Left lung (tissue), 10 donors: ENCODE measurements around the gene UROS. TPM values are rescaled to one million over a fixed set of nuclear protein-coding genes. Genes with fewer than 3 reads are reported as not detected.

Source experiments
- ATAC-seq: fragments of 200-7000 bp; cut with Tn5 transposase; one replicate; pipeline ENCODE4 v1.9.1; 2020; ENCODE audit warnings: moderate library complexity
- DNase-seq, 4 donors: peaks; one replicate each; pipeline ENCODE4 v3.0.0-alpha.2; 2013 to 2020
- H3K27ac ChIP-seq, 2 donors: fragments of 200-600 bp; sonication (generic) in 1 of 2; one replicate each; pipeline versions ENCODE4 v1.5.0 to v1.8.0; 2020 to 2021
- H3K27me3 ChIP-seq, 2 donors: fragments of 200-600 bp; sonication (generic) in 1 of 2; one replicate each; pipeline versions ENCODE4 v1.5.0 to v1.8.0; 2020 to 2021
- H3K36me3 ChIP-seq, 2 donors: fragments of 200-600 bp; sonication (generic) in 1 of 2; one replicate each; pipeline versions ENCODE4 v1.5.0 to v1.8.0; 2020 to 2021
- H3K4me1 ChIP-seq, 2 donors: fragments of 200-600 bp; one replicate each; pipeline ENCODE4 v1.8.0; 2021
- H3K4me3 ChIP-seq, 2 donors: fragments of 200-600 bp; sonication (generic) in 1 of 2; one replicate each; pipeline versions ENCODE4 v1.5.0 to v1.8.0; 2020 to 2021; ENCODE audit warnings: mild to moderate bottlenecking in 1 of 2
- H3K9me3 ChIP-seq, 2 donors: fragments of 200-600 bp; sonication (generic) in 1 of 2; one replicate each; pipeline versions ENCODE4 v1.5.0 to v1.8.0; 2020 to 2021
- intact Hi-C, 2 donors: fragments of 100-400 bp; cut with DNase I; formaldehyde crosslinking; loops; one replicate each; pipeline versions ENCODE4 v1.11.2 to v1.14.2; 2022
- polyA plus RNA-seq, 6 donors: library from polyadenylated mRNA; unstranded; fragments of 120-200 nt; gene quantifications; one replicate each; pipeline ENCODE4 v1.2.1, GENCODE V29; 2013; ENCODE audit not compliant: insufficient read length in 6 of 6
- total RNA-seq, 2 donors: library from RNA; stranded (reverse); fragmentation: NEBNext Ultra II Directional; extraction: Animal tissue kit (Norgen Biotek cat#: 25700); gene quantifications; one replicate each; pipeline ENCODE4 v1.2.1, GENCODE V29; 2021
- TF ChIP-seq, protein P1 (sequence below), 2 donors: fragments of 200-600 bp; sonication (generic) in 1 of 2; IDR thresholded peaks; one replicate each; pipeline versions ENCODE4 v1.5.0 to v1.8.0; 2021; ENCODE audit warnings: antibody characterized with exemption in 2 of 2
- donor health status: DM: no; HTN: yes; CAD: no.
- donor health status: DM: no; HTN: no; CAD: no.

The UROS gene
- total and polyA plus RNA-seq, 8 donors = 42.0 to 73.0 (median 67.0) TPM

DNA sequence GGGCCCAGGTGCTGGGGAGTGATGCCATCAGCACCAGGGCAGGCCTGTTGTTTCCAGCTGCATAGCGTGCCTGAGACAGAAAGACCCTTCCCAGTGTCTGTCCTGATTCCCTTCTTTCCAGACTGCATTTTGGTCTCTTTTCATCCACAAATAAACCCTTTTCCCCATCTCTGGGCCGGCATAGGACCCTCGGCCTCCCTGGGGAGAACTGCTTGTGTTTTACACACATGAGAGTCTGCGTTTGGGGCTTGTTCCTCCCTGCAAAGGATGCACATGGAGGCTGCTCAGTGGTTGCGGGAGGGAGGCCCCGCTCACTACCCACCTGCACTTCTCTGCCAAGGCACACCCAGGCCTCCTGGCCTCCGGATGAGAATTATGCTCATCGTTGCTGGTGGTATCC lies 41.7 kb downstream of the UROS start:
- Histone ChIP-seq H3K4me1 (no peaks in the 10 kb centered on the region), H3K36me3 (no peaks in the 10 kb centered on the region), H3K27ac (no peak overlapping the region), H3K4me3 (no peak overlapping the region), H3K9me3 (no peaks in the 10 kb centered on the region), H3K27me3 (no peaks in the 10 kb centered on the region)
- intact Hi-C loops = no loop called here
- ATAC-seq (no peak), DNase-seq (peak in 1 of 4 donors; percentile 37)
- TF ChIP-seq, protein P1, sequence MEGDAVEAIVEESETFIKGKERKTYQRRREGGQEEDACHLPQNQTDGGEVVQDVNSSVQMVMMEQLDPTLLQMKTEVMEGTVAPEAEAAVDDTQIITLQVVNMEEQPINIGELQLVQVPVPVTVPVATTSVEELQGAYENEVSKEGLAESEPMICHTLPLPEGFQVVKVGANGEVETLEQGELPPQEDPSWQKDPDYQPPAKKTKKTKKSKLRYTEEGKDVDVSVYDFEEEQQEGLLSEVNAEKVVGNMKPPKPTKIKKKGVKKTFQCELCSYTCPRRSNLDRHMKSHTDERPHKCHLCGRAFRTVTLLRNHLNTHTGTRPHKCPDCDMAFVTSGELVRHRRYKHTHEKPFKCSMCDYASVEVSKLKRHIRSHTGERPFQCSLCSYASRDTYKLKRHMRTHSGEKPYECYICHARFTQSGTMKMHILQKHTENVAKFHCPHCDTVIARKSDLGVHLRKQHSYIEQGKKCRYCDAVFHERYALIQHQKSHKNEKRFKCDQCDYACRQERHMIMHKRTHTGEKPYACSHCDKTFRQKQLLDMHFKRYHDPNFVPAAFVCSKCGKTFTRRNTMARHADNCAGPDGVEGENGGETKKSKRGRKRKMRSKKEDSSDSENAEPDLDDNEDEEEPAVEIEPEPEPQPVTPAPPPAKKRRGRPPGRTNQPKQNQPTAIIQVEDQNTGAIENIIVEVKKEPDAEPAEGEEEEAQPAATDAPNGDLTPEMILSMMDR (IDR thresholded peaks at IDR 0.05) = no peak

DNA sequence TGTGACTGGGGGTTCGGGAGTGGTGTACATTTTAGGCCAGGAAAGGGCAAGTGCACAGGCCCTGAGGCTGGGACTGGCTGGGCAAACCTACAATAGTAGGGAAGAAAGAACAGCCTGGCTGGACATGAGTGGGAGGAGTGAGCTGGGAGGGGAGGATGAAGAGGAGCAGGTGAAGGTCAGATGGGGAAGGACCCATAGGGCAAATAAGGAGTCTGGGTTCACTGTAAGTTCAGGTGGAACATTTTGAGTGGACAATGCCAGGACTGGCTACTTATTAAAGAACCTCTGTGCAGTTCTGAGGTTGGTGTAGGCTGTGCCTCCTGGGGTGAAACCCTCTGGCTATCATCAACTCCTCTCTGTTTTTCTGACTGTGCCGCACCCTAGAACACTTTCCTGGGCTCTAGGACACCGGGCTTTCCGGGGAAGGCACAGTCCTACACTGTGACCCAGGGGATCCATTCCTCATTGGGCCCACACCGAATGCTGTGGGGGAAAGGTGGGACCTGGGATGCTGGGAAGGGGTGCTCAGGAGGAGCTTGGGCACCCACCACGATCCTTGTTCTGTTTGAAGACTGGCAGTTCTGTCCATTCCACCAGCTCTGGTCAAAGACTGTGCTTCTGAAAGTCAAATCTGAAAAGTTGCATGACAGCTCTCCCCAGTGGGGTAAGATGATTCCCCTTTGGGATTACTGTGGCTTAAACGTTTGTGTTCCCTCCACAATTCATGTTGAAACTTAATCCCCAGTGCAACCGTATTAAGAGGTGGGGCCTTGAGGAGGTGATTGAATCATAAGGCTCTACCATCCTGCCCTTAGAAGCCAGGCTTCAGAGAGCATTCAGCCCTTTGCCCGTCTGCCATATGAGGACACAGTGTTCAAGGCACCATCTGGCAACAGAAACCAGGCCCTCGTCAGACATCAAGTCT lies 43.4 kb downstream of the UROS start:
- no peak for ATAC-seq
- TF ChIP-seq, protein P1 (IDR thresholded peaks at IDR 0.05) = no peak

DNA sequence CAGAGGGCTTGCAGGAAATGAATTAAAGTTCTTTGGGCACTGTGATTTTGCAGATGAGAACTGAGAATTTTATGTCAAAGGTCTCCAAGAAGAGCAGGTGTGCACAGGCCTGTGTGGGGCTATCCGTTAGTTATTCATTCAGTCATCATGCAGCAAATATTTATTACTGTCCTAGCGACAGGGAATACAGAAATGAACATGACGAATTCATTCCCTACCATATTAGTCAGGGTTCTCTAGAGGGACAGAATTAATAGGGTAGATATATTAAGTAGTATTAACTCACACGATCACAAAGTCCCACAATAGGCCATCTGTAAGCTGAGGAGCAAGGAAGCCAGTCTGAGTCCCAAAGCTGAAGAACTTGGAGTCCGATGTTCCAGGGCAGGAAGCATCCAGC lies 44.5 kb downstream of the UROS start:
- Histone ChIP-seq H3K9me3 (no peaks in the 10 kb centered on the region), H3K4me1 (no peaks in the 10 kb centered on the region), H3K27ac (no peak overlapping the region), H3K4me3 (no peak overlapping the region), H3K27me3 (peaks cover 0 to 19% of the 10 kb centered on the region in 2 donors), H3K36me3 (no peaks in the 10 kb centered on the region)
- TF ChIP-seq, protein P1 (IDR thresholded peaks at IDR 0.05) = no peak
- intact Hi-C loops = no loop called here
- DNase-seq (no peak), ATAC-seq (no peak)

More for the DNA sequence above, 43.4 kb downstream of the UROS start:
- Histone ChIP-seq H3K4me3 (no peak overlapping the region), H3K27ac (no peak overlapping the region), H3K9me3 (no peaks in the 10 kb centered on the region), H3K4me1 (no peaks in the 10 kb centered on the region), H3K36me3 (no peaks in the 10 kb centered on the region), H3K27me3 (peaks cover 0 to 8% of the 10 kb centered on the region in 2 donors)
- DNase-seq = no peak
- intact Hi-C loops = no loop called here

DNA sequence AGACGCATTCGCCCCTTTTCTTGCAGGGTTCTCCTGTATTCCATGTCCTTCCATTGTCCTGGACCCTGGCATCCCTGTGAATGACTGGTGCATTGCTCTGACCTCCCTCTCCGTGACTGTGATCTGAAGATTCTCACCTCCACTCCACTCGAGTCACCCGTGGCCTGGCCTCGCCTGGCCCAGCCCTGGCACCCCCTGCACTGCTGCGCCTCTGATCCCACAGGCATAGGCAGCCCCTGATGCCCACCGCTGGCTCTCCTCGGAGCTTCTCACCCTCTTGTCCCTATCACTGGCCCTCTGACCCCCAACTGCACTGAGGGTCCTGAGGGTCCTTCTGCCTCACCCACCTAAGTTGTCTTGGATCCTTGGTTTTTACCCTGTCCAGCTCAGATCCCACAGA lies 45.3 kb downstream of the UROS start:
- Histone ChIP-seq H3K27me3 (peaks cover 0 to 24% of the 10 kb centered on the region in 2 donors), H3K27ac (no peak overlapping the region), H3K9me3 (no peaks in the 10 kb centered on the region), H3K4me1 (no peaks in the 10 kb centered on the region), H3K36me3 (no peaks in the 10 kb centered on the region), H3K4me3 (no peak overlapping the region)
- DNase-seq (peak in 1 of 4 donors; percentile 50), ATAC-seq (no peak)
- intact Hi-C loops = no loop called here
- TF ChIP-seq, protein P1 (IDR thresholded peaks at IDR 0.05) = no peak

DNA sequence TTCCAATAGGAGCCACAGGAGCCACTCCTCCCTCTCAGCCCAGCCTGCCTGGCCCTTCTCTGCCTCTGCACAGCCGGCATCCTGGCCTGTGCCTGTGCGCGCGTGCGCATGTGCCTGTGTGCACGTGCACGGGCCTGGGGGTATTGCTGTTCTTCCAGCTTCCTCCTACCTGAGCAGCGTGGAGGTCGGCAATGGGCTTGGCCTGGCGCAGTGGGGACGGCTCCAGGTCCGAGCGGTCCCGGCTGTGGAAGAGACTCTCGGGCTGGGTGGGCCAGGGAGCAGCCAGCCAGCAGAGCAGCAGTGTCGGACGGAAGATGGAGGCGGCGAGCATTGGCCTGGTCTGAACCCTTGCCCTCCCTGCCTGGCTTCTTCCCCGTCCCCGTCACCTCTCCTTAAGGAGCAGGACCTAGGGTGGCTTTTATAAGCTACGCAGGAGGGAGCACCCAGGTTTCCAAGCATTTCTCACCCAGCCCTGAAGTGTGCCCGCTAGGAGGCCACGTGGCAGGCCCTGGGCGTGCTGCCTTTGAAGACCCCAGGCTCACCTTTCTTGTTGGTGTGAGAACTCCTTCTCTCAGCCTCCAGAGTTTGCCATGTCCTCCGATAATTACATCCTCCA lies 47.5 kb downstream of the UROS start, which contains the start of gene MMP21:
TSS of gene MMP21 (minus strand) at position 331 of the 616 bp plus-strand sequence. CDS start at position 331, 0 bp downstream.
- Histone ChIP-seq H3K9me3 (no peaks in the 10 kb centered on the region), H3K27ac (no peak within 1 kb of the TSS), H3K36me3 (no peaks in the 10 kb centered on the region), H3K27me3 (peaks cover 0 to 24% of the 10 kb centered on the region in 2 donors), H3K4me1 (no peaks in the 10 kb centered on the region), H3K4me3 (no peak within 1 kb of the TSS)
- ATAC-seq (no peak), DNase-seq (peak in 1 of 4 donors; percentile 65)
- intact Hi-C loops = no loop called here
- TF ChIP-seq, protein P1 (IDR thresholded peaks at IDR 0.05) = no peak
